HG03469 (cell line): Measurements from ENCODE around the gene OR51F1.
"Not testable (repeated sequence)": the region's sequence is repeated elsewhere in the genome, so short reads cannot be mapped to it uniquely, and the experiment has no call there.

ENCODE experiments used
- ATAC-seq: cut with Tn5 transposase; IDR thresholded peaks from one replicate; pipeline ENCODE4 v1.9.1; 2021; ENCODE audit warnings: mild to moderate bottlenecking, moderate library complexity, moderate number of reproducible peaks; ENCODE audit not compliant: unreplicated experiment

Gene OR51F1

GRCh38 chr11:4769838-4770237 is at the start of gene OR51F1:
TSS of gene OR51F1 (minus strand) at chr11:4769938. CDS start at chr11:4769938, 0 bp downstream.
- ATAC-seq: no peak

- no peak for ATAC-seq
Observed at GRCh38 chr11:4809246-4809645, 39.5 kb upstream of the OR51F1 start.

- no peak for ATAC-seq
Observed at GRCh38 chr11:4808476-4808875, 38.7 kb upstream of the OR51F1 start.

GRCh38 chr11:4804280-4804679 is 34.5 kb upstream of the OR51F1 start, which contains the start of gene OR52R1:
TSS of gene OR52R1 (minus strand) at chr11:4804380. CDS start at chr11:4804380, 0 bp downstream.
- ATAC-seq: no peak

- not testable (repeated sequence) for ATAC-seq
Observed at GRCh38 chr11:4801316-4801715, 31.6 kb upstream of the OR51F1 start.

- no peak for ATAC-seq
Observed at GRCh38 chr11:4798427-4799183, 28.9 kb upstream of the OR51F1 start.

GRCh38 chr11:4797206-4797605 is 27.5 kb upstream of the OR51F1 start:
- no peak for ATAC-seq

GRCh38 chr11:4782454-4782853 is 12.7 kb upstream of the OR51F1 start:
- no peak for ATAC-seq

- no peak for ATAC-seq
Observed at GRCh38 chr11:4768094-4768493, 1.6 kb downstream of the OR51F1 start.

GRCh38 chr11:4766420-4767043 is 3.2 kb downstream of the OR51F1 start:
- no peak for ATAC-seq

GRCh38 chr11:4763096-4763495 is 6.6 kb downstream of the OR51F1 start:
- ATAC-seq: no peak

GRCh38 chr11:4751201-4751600 is 18.5 kb downstream of the OR51F1 start:
- no peak for ATAC-seq

- no peak for ATAC-seq
Observed at GRCh38 chr11:4748438-4748837, 21.3 kb downstream of the OR51F1 start.

- no peak for ATAC-seq
Observed at GRCh38 chr11:4740735-4741134, 29.0 kb downstream of the OR51F1 start.

- no peak for ATAC-seq
Observed at GRCh38 chr11:4727171-4727570, 42.6 kb downstream of the OR51F1 start.

GRCh38 chr11:4722616-4723534 is 46.9 kb downstream of the OR51F1 start:
- not testable (repeated sequence) for ATAC-seq
